CD4-positive, CD25-positive, alpha-beta regulatory T cell (primary cell): ENCODE measurements around the gene SMARCA2. TPM values are rescaled to one million over a fixed set of nuclear protein-coding genes. Genes with fewer than 3 reads are reported as not detected.

ENCODE experiments used
- ATAC-seq, 2 donors: fragments of 150-1000 bp; cut with Tn5 transposase; one replicate each; pipeline ENCODE4 v1.10.0; 2021; ENCODE audit warnings: low read depth in 2 of 2, moderate number of reproducible peaks in 2 of 2, moderate library complexity in 1 of 2
- DNase-seq, 3 donors: peaks; one replicate each; pipeline versions ENCODE4 v3.0.0 to v3.0.0-alpha.2; 2012 to 2022; ENCODE audit warnings: mixed read lengths in 1 of 3
- H3K27ac ChIP-seq: one replicate; pipeline ENCODE4 v1.7.0; 2013; ENCODE audit warnings: mild to moderate bottlenecking, low read length; ENCODE audit not compliant: insufficient read depth, poor library complexity, severe bottlenecking
- H3K27me3 ChIP-seq: one replicate; pipeline ENCODE4 v1.7.0; 2013; ENCODE audit warnings: low read length; ENCODE audit not compliant: control insufficient read depth, insufficient read depth
- H3K36me3 ChIP-seq: one replicate; pipeline ENCODE4 v1.7.0; 2013; ENCODE audit warnings: mild to moderate bottlenecking, low read length, moderate library complexity; ENCODE audit not compliant: control insufficient read depth, insufficient read depth
- H3K4me1 ChIP-seq: 2 replicates; pipeline ENCODE4 v1.7.0; 2013; ENCODE audit warnings: mild to moderate bottlenecking, low read length; ENCODE audit not compliant: insufficient read depth, control insufficient read depth, poor library complexity, severe bottlenecking
- H3K4me3 ChIP-seq: one replicate; pipeline ENCODE4 v1.7.0; 2013; ENCODE audit warnings: low read depth, mild to moderate bottlenecking, low read length, moderate library complexity
- H3K9me3 ChIP-seq, 2 experiments: 1 replicate in 1 of 2; 2 replicates in 1 of 2; pipeline ENCODE4 v1.7.0; 2013; ENCODE audit warnings: low read length in 2 of 2, mild to moderate bottlenecking in 1 of 2, moderate library complexity in 1 of 2; ENCODE audit not compliant: control insufficient read depth in 2 of 2
- H3K27ac Mint-ChIP-seq, 3 donors: one replicate each; pipeline ENCODE4 v1.8.0; 2020 to 2022; ENCODE audit warnings: mild to moderate bottlenecking in 3 of 3, mixed read lengths in 3 of 3, moderate library complexity in 2 of 3
- H3K27me3 Mint-ChIP-seq: one replicate; pipeline ENCODE4 v1.8.0; 2022; ENCODE audit warnings: mild to moderate bottlenecking, mixed read lengths
- H3K36me3 Mint-ChIP-seq: one replicate; pipeline ENCODE4 v1.8.0; 2020; ENCODE audit warnings: mixed read lengths
- H3K4me1 Mint-ChIP-seq, 4 donors: one replicate each; pipeline ENCODE4 v1.8.0; 2020 to 2022; ENCODE audit warnings: mixed read lengths in 4 of 4, mild to moderate bottlenecking in 1 of 4
- H3K4me3 Mint-ChIP-seq, 4 donors: one replicate each; pipeline ENCODE4 v1.8.0; 2020 to 2022; ENCODE audit warnings: mild to moderate bottlenecking in 4 of 4, mixed read lengths in 4 of 4, moderate library complexity in 3 of 4
- H3K9me3 Mint-ChIP-seq, 7 donors: one replicate each; pipeline ENCODE4 v1.8.0; 2020 to 2022; ENCODE audit warnings: mixed read lengths in 7 of 7, mild to moderate bottlenecking in 3 of 7, moderate library complexity in 2 of 7
- polyA plus RNA-seq, 4 donors: library from polyadenylated mRNA; unstranded; fragments of 300-500 nt; fragmentation: Illumina TruSeq; gene quantifications; one replicate each; pipeline ENCODE4 v1.2.3, GENCODE V29; 2021
- total RNA-seq: library from RNA; stranded (reverse); gene quantifications from one replicate; pipeline ENCODE4 v1.2.3, GENCODE V29; 2022

Gene SMARCA2
- total and polyA plus RNA-seq, 5 donors from 2014 or later = 28.7 to 298 (median 37.8) TPM

- DNase-seq (no peak), ATAC-seq (no peak)
- peaks cover 0 to 2% (median 0%) of the 10 kb centered on the region in 7 donors for H3K9me3 Mint-ChIP-seq
- H3K9me3 ChIP-seq = no peaks in the 10 kb centered on the region
- no peaks in the 10 kb centered on the region for H3K36me3 ChIP-seq
- peaks cover 8% of the 10 kb centered on the region for H3K27me3 ChIP-seq
- H3K4me1 ChIP-seq = no peaks in the 10 kb centered on the region
- H3K4me3 ChIP-seq = no peak overlapping the region
- no peak overlapping the region for H3K4me3 Mint-ChIP-seq
- H3K4me1 Mint-ChIP-seq = no peaks in the 10 kb centered on the region
- peaks cover 42% of the 10 kb centered on the region for H3K27me3 Mint-ChIP-seq
- H3K27ac ChIP-seq = no peak overlapping the region
- no peak overlapping the region for H3K27ac Mint-ChIP-seq
- H3K36me3 Mint-ChIP-seq = no peaks in the 10 kb centered on the region
These were observed 17.5 kb upstream of the SMARCA2 start for GRCh38 chr9:1997646-1998045.

GRCh38 chr9:1998111-1998510, 17.0 kb upstream of the SMARCA2 start:
- no peaks in the 10 kb centered on the region for H3K4me1 ChIP-seq
- DNase-seq (no peak), ATAC-seq (no peak)
- H3K27me3 ChIP-seq = peaks cover 8% of the 10 kb centered on the region
- no peak overlapping the region for H3K4me3 Mint-ChIP-seq
- H3K27ac ChIP-seq = no peak overlapping the region
- H3K9me3 Mint-ChIP-seq = peaks cover 0 to 2% (median 0%) of the 10 kb centered on the region in 7 donors
- H3K27ac Mint-ChIP-seq = no peak overlapping the region
- no peaks in the 10 kb centered on the region for H3K36me3 Mint-ChIP-seq
- H3K9me3 ChIP-seq = no peaks in the 10 kb centered on the region
- peaks cover 44% of the 10 kb centered on the region for H3K27me3 Mint-ChIP-seq
- no peak overlapping the region for H3K4me3 ChIP-seq
- H3K36me3 ChIP-seq = no peaks in the 10 kb centered on the region
- H3K4me1 Mint-ChIP-seq = no peaks in the 10 kb centered on the region

- DNase-seq = no peak
- no peaks in the 10 kb centered on the region for H3K4me1 ChIP-seq
- peaks cover 8% of the 10 kb centered on the region for H3K27me3 ChIP-seq
- Mint-ChIP-seq H3K36me3 (no peaks in the 10 kb centered on the region), H3K27me3 (peaks cover 59% of the 10 kb centered on the region), H3K4me3 (no peak overlapping the region), H3K9me3 (peaks cover 0 to 2% (median 0%) of the 10 kb centered on the region in 7 donors), H3K27ac (peak overlapping the region in 1 of 3 donors; percentile 57), H3K4me1 (peaks cover 0 to 5% (median 1%) of the 10 kb centered on the region in 4 donors)
- H3K9me3 ChIP-seq = no peaks in the 10 kb centered on the region
- H3K4me3 ChIP-seq = no peak overlapping the region
- ATAC-seq = no peak
- H3K36me3 ChIP-seq = no peaks in the 10 kb centered on the region
- H3K27ac ChIP-seq = no peak overlapping the region
These were observed 14.8 kb upstream of the SMARCA2 start for GRCh38 chr9:2000314-2000713.

- no peak for ATAC-seq
- no peak for DNase-seq
- peaks cover 0 to 16% (median 8%) of the 10 kb centered on the region in 4 donors for H3K4me1 Mint-ChIP-seq
- H3K4me1 ChIP-seq = no peaks in the 10 kb centered on the region
- H3K9me3 Mint-ChIP-seq = peaks cover 0 to 3% (median 0%) of the 10 kb centered on the region in 7 donors
- no peaks in the 10 kb centered on the region for H3K9me3 ChIP-seq
- H3K27me3 ChIP-seq = peaks cover 22% of the 10 kb centered on the region
- H3K27ac ChIP-seq = no peak overlapping the region
- no peaks in the 10 kb centered on the region for H3K36me3 ChIP-seq
- H3K27me3 Mint-ChIP-seq = peaks cover 25% of the 10 kb centered on the region
- no peak overlapping the region for H3K4me3 Mint-ChIP-seq
- no peaks in the 10 kb centered on the region for H3K36me3 Mint-ChIP-seq
- H3K4me3 ChIP-seq = no peak overlapping the region
- H3K27ac Mint-ChIP-seq = no peak overlapping the region
These were observed 6.8 kb upstream of the SMARCA2 start for GRCh38 chr9:2008372-2008771.

- Histone ChIP-seq H3K4me3 (no peak overlapping the region), H3K4me1 (peaks cover 9% of the 10 kb centered on the region), H3K27ac (no peak overlapping the region), H3K9me3 (no peaks in the 10 kb centered on the region), H3K27me3 (peaks cover 9% of the 10 kb centered on the region), H3K36me3 (no peaks in the 10 kb centered on the region)
- DNase-seq = peak in 1 of 3 donors; percentile 75
- Mint-ChIP-seq H3K4me3 (peak overlapping the region in 2 of 4 donors; percentile 12 to 76), H3K27ac (no peak overlapping the region), H3K4me1 (peaks cover 0 to 21% (median 9%) of the 10 kb centered on the region in 4 donors), H3K27me3 (peaks cover 22% of the 10 kb centered on the region), H3K36me3 (peaks cover 2% of the 10 kb centered on the region), H3K9me3 (peaks cover 0 to 3% (median 0%) of the 10 kb centered on the region in 7 donors)
- ATAC-seq = no peak
These were observed 2.8 kb upstream of the SMARCA2 start for GRCh38 chr9:2012347-2012746.

GRCh38 chr9:2013743-2014475, 1.2 kb upstream of the SMARCA2 start:
- H3K27ac ChIP-seq = peak overlapping the region; percentile 84
- peak overlapping the region; percentile 82 for H3K4me3 ChIP-seq
- Mint-ChIP-seq H3K27ac (peak overlapping the region in 1 of 3 donors; percentile 99), H3K4me3 (peak overlapping the region; percentile 91 to 100 (median 100)), H3K27me3 (peaks cover 22% of the 10 kb centered on the region), H3K9me3 (peaks cover 0 to 3% (median 0%) of the 10 kb centered on the region in 7 donors), H3K4me1 (peaks cover 9 to 32% (median 18%) of the 10 kb centered on the region in 4 donors), H3K36me3 (peaks cover 4% of the 10 kb centered on the region)
- DNase-seq (no peak), ATAC-seq (no peak)
- H3K4me1 ChIP-seq = peaks cover 14% of the 10 kb centered on the region
- no peaks in the 10 kb centered on the region for H3K9me3 ChIP-seq
- no peaks in the 10 kb centered on the region for H3K36me3 ChIP-seq
- H3K27me3 ChIP-seq = no peaks in the 10 kb centered on the region

GRCh38 chr9:2015581-2016407, 647 bp downstream of the SMARCA2 start:
- H3K36me3 Mint-ChIP-seq = peaks cover 4% of the 10 kb centered on the region
- peaks cover 22% of the 10 kb centered on the region for H3K27me3 Mint-ChIP-seq
- ATAC-seq = no peak
- peak overlapping the region; percentile 99 to 100 (median 100) for H3K27ac Mint-ChIP-seq
- no peaks in the 10 kb centered on the region for H3K9me3 ChIP-seq
- peak overlapping the region; percentile 86 for H3K4me3 ChIP-seq
- peak; percentile 40 to 62 (median 59) for DNase-seq
- peaks cover 22 to 49% (median 34%) of the 10 kb centered on the region in 4 donors for H3K4me1 Mint-ChIP-seq
- H3K9me3 Mint-ChIP-seq = peaks cover 0 to 3% (median 0%) of the 10 kb centered on the region in 7 donors
- H3K36me3 ChIP-seq = no peaks in the 10 kb centered on the region
- peaks cover 33% of the 10 kb centered on the region for H3K4me1 ChIP-seq
- peak overlapping the region; percentile 93 for H3K27ac ChIP-seq
- peak overlapping the region; percentile 91 to 100 (median 100) for H3K4me3 Mint-ChIP-seq
- no peaks in the 10 kb centered on the region for H3K27me3 ChIP-seq
